Measurements from ENCODE around the gene RBFOX2.
"Not testable (repeated sequence)": the region's sequence is repeated elsewhere in the genome, so short reads cannot be mapped to it uniquely, and the experiment has no call there.

The RBFOX2 gene

GRCh38 chr22:36003972-36004674, 24.5 kb downstream of the RBFOX2 start:
- DNase-seq = no peak

GRCh38 chr22:36002718-36003260, 25.8 kb downstream of the RBFOX2 start:
- DNase-seq = no peak

- no peak for DNase-seq
Measured at GRCh38 chr22:36002084-36002483, 26.5 kb downstream of the RBFOX2 start.

GRCh38 chr22:35998748-35999147, 29.9 kb downstream of the RBFOX2 start:
- no peak for DNase-seq

GRCh38 chr22:35997438-35997837, 31.2 kb downstream of the RBFOX2 start:
- DNase-seq = peak; percentile 75

- no peak for DNase-seq
Measured at GRCh38 chr22:35996596-35996995, 32.0 kb downstream of the RBFOX2 start.

- DNase-seq = peak; percentile 98
Measured at GRCh38 chr22:35995772-35996171, 32.9 kb downstream of the RBFOX2 start.

GRCh38 chr22:35995348-35995747, 33.3 kb downstream of the RBFOX2 start:
- peak; percentile 80 for DNase-seq

- DNase-seq = not testable (repeated sequence)
Measured at GRCh38 chr22:35993727-35994126, 34.9 kb downstream of the RBFOX2 start.

GRCh38 chr22:35993048-35993714, 35.4 kb downstream of the RBFOX2 start:
- DNase-seq = no peak

- peak; percentile 66 for DNase-seq
Measured at GRCh38 chr22:35991168-35991567, 37.5 kb downstream of the RBFOX2 start.

- no peak for DNase-seq
Measured at GRCh38 chr22:35988030-35988429, 40.6 kb downstream of the RBFOX2 start.

- DNase-seq = peak; percentile 53
Measured at GRCh38 chr22:35987487-35987886, 41.1 kb downstream of the RBFOX2 start.

- DNase-seq = peak; percentile 72
Measured at GRCh38 chr22:35986088-35986487, 42.5 kb downstream of the RBFOX2 start.

- no peak for DNase-seq
Measured at GRCh38 chr22:35985371-35985770, 43.3 kb downstream of the RBFOX2 start.

GRCh38 chr22:35984183-35985175, 44.1 kb downstream of the RBFOX2 start:
- DNase-seq = peak; percentile 65

- DNase-seq = no peak
Measured at GRCh38 chr22:35981900-35982299, 46.7 kb downstream of the RBFOX2 start.

- peak; percentile 36 for DNase-seq
Measured at GRCh38 chr22:35978889-35979288, 49.7 kb downstream of the RBFOX2 start.

GRCh38 chr22:35978201-35978600, 50.4 kb downstream of the RBFOX2 start:
- no peak for DNase-seq

- peak; percentile 93 for DNase-seq
Measured at GRCh38 chr22:35977136-35977535, 51.5 kb downstream of the RBFOX2 start.

GRCh38 chr22:35973388-35973787, 55.2 kb downstream of the RBFOX2 start:
- DNase-seq = no peak

- no peak for DNase-seq
Measured at GRCh38 chr22:35972559-35972958, 56.1 kb downstream of the RBFOX2 start.
